K562 (cell line): Measurements from ENCODE around the gene IQGAP3. TPM values are rescaled to one million over a fixed set of nuclear protein-coding genes. Genes with fewer than 3 reads are reported as not detected.

Experiments
- ATAC-seq: fragments of 200-7000 bp; cut with Tn5 transposase; 3 replicates; pipeline ENCODE4 v1.9.1; 2020; ENCODE audit warnings: moderate library complexity
- BruUV-seq: library from RNA; stranded (reverse); fragments of 400-500 nt; replicated peaks from 2 replicates; lab custom pipeline; 2021; lab: Mats Ljungman, UMichigan
- CTCF ChIA-PET: fragments of 300-600 bp; formaldehyde crosslinking; extraction: SDS; loops from one replicate; lab custom pipeline; 2021; ENCODE audit warnings: low intra/inter-chr PET ratio; lab: Yijun Ruan, JAX
- POLR2A ChIA-PET: fragments of 300-600, 350-650 bp; sonication (Branson Sonifier 250); formaldehyde crosslinking; extraction: SDS; loops from one replicate; lab custom pipeline; 2021; ENCODE audit warnings: antibody characterized with exemption, inconsistent platforms; lab: Yijun Ruan, JAX
- DNase-seq, 4 experiments: peaks; one replicate each; pipeline versions ENCODE4 v3.0.0 to v3.0.0-alpha.2; 2011 to 2018; ENCODE audit warnings: low spot score in 3 of 4, mixed read lengths in 3 of 4; ENCODE audit errors: extremely low read depth in 1 of 4
- FAIRE-seq: peaks from 2 replicates; lab custom pipeline; 2011; peaks lifted over from hg19 to GRCh38; lab: Jason Lieb, UNC
- H2AFZ ChIP-seq: 2 replicates; pipeline ENCODE4 v1.6.0; 2011; ENCODE audit warnings: low read depth, low read length, control low read depth, inconsistent platforms
- H3K27ac ChIP-seq: fragments of 200-600 bp; 3 replicates; pipeline ENCODE4 v1.8.0; 2011; ENCODE audit warnings: low read depth, mild to moderate bottlenecking, control low read depth, inconsistent platforms, low read length, moderate library complexity, mixed read lengths; ENCODE audit errors: extremely low read depth
- H3K27me3 ChIP-seq, 2 experiments: fragments of 300-600 bp in 1 of 2; 2 replicates in 1 of 2; 3 replicates in 1 of 2; pipeline versions ENCODE4 v1.6.0 to v1.8.0; 2011; ENCODE audit warnings: inconsistent platforms in 2 of 2, low read length in 2 of 2, mild to moderate bottlenecking in 1 of 2, mixed read lengths in 1 of 2, moderate library complexity in 1 of 2; ENCODE audit not compliant: control insufficient read depth in 2 of 2, insufficient read depth in 2 of 2
- H3K36me3 ChIP-seq: fragments of 300-600 bp; 3 replicates; pipeline ENCODE4 v1.8.0; 2011; ENCODE audit warnings: mild to moderate bottlenecking, low read length, inconsistent platforms; ENCODE audit not compliant: control insufficient read depth, insufficient read depth
- H3K4me1 ChIP-seq, 2 experiments: fragments of 200-600 bp in 1 of 2; replicated peaks in 1 of 2; 2 replicates in 1 of 2; 3 replicates in 1 of 2; pipeline versions ENCODE4 v1.5.1 to v1.8.0; 2011; ENCODE audit warnings: inconsistent platforms in 2 of 2, low read length in 2 of 2, mild to moderate bottlenecking in 1 of 2, mixed read lengths in 1 of 2, moderate library complexity in 1 of 2; ENCODE audit not compliant: control insufficient read depth in 2 of 2, insufficient read depth in 2 of 2
- H3K4me2 ChIP-seq: 2 replicates; pipeline ENCODE4 v1.6.1; 2011; ENCODE audit warnings: low read length, control low read depth, inconsistent platforms, mixed read lengths; ENCODE audit not compliant: insufficient read depth
- H3K4me3 ChIP-seq: fragments of 200-600 bp; sonication (generic), shearing (Covaris generic); 2 replicates; pipeline ENCODE4 v1.5.1; 2016; ENCODE audit warnings: control low read depth, inconsistent platforms
- H3K79me2 ChIP-seq: fragments of 200-600 bp; 3 replicates; pipeline ENCODE4 v1.8.0; 2011; ENCODE audit warnings: low read length, inconsistent platforms; ENCODE audit not compliant: control insufficient read depth, insufficient read depth
- H3K9ac ChIP-seq, 2 experiments: 2 replicates each; pipeline versions ENCODE4 v1.6.0 to v1.6.1; 2011; ENCODE audit warnings: low read depth in 2 of 2, low read length in 2 of 2, control low read depth in 1 of 2, inconsistent platforms in 1 of 2, mild to moderate bottlenecking in 1 of 2, mixed read lengths in 1 of 2; ENCODE audit not compliant: insufficient read depth in 1 of 2
- H3K9me1 ChIP-seq: one replicate; pipeline ENCODE4 v1.6.0; 2011; ENCODE audit warnings: inconsistent platforms, mild to moderate bottlenecking, low read length, moderate library complexity; ENCODE audit not compliant: control insufficient read depth, insufficient read depth
- H3K9me3 ChIP-seq: replicated peaks from 2 replicates; pipeline ENCODE4 v1.5.1; 2011; ENCODE audit warnings: low read depth, low read length, inconsistent platforms; ENCODE audit not compliant: control insufficient read depth, insufficient read depth
- H4K20me1 ChIP-seq: replicated peaks from 2 replicates; pipeline ENCODE4 v1.6.1; 2011; ENCODE audit warnings: low read length, inconsistent platforms, mixed read lengths; ENCODE audit not compliant: control insufficient read depth, insufficient read depth
- EHMT2 ChIP-seq: fragments of 450-650 bp; IDR thresholded peaks from 2 replicates; pipeline ENCODE4 v1.6.1; 2018; ENCODE audit warnings: antibody characterized with exemption
- GABPB1 ChIP-seq: sonication (generic); formaldehyde crosslinking; IDR thresholded peaks from 2 replicates; pipeline ENCODE4 v1.8.0; 2022; ENCODE audit warnings: mild to moderate bottlenecking, missing genetic modification reagents
- GATA2 ChIP-seq: sonication (generic); formaldehyde crosslinking; IDR thresholded peaks from 2 replicates; pipeline ENCODE4 v1.4.0; 2020; ENCODE audit warnings: mild to moderate bottlenecking, missing genetic modification reagents
- MCM3 ChIP-seq: fragments of 450-650 bp; IDR thresholded peaks from 2 replicates; pipeline ENCODE4 v1.6.1; 2016
- MED1 ChIP-seq: sonication (generic); formaldehyde crosslinking; IDR thresholded peaks from 2 replicates; pipeline ENCODE4 v1.8.1; 2023; ENCODE audit warnings: missing genetic modification reagents, borderline replicate concordance
- NRF1 ChIP-seq, 2 experiments: fragments of 450-650 bp; IDR thresholded peaks in 1 of 2; conservative IDR thresholded peaks in 1 of 2; 2 replicates each; pipeline ENCODE4 v1.6.1; 2014; ENCODE audit warnings: mild to moderate bottlenecking in 2 of 2
- PHB ChIP-seq: fragments of 250-450 bp; sonication (Bioruptor Pico); IDR thresholded peaks from 2 replicates; pipeline ENCODE4 v1.5.0; 2021
- WGBS: fragments of 100-300 bp; shearing (Covaris generic); methylation state at CpG from one replicate; pipeline ENCODE4 v1.1.6; 2016; ENCODE audit warnings: low coverage, mixed read lengths; ENCODE audit not compliant: insufficient coverage; ENCODE audit errors: missing lambda C conversion rate; 5-methylcytosine and 5-hydroxymethylcytosine counted together
- in situ Hi-C: fragments of 300-500 bp; cut with MboI; formaldehyde crosslinking; loops from 4 replicates; pipeline ENCODE4 v1.15.0; 2018; ENCODE audit warnings: inconsistent platforms, mixed read lengths
- intact Hi-C: fragments of 100-400 bp; cut with micrococcal nuclease; formaldehyde crosslinking; loops from 2 replicates; pipeline ENCODE4 v1.14.2; 2022
- polyA plus RNA-seq, 8 experiments: library from polyadenylated mRNA; depleted of rRNA in 4 of 8; stranded (reverse) in 5 of 8; unstranded in 3 of 8; fragments of >200 nt; fragmentation: Nextera tagmentation in 2 of 8; fragmentation: Illumina TruSeq in 1 of 8; extraction: Ambion mirVana in 2 of 8; extraction: Trizol in 1 of 8; gene quantifications; 2 replicates each; pipeline versions ENCODE4 v1.2.1 to v1.2.3, GENCODE V29; 2011 to 2014; ENCODE audit warnings: inconsistent platforms in 1 of 8, missing spikeins in 1 of 8
- total RNA-seq, 7 experiments: library from RNA; depleted of rRNA in 6 of 7; stranded (reverse); fragments of >200 nt in 6 of 7; fragmentation: Illumina TruSeq in 2 of 7; extraction: Trizol in 2 of 7; gene quantifications; 2 replicates each; pipeline versions ENCODE4 v1.2.1 to v1.2.3, GENCODE V29; 2011 to 2021; ENCODE audit warnings: low replicate concordance in 1 of 7
- TF ChIP-seq, protein P1 (sequence below): sonication (generic); formaldehyde crosslinking; IDR thresholded peaks from 2 replicates; pipeline ENCODE4 v1.8.0; 2022; ENCODE audit warnings: mild to moderate bottlenecking, low read depth, missing genetic modification reagents

The IQGAP3 gene
- total and polyA plus RNA-seq, 9 of the 15 experiments (the other 6 are each of a cell fraction or from before 2014, with no cell fraction given), result 1.4 to 16.6 (median 11.9) TPM

DNA sequence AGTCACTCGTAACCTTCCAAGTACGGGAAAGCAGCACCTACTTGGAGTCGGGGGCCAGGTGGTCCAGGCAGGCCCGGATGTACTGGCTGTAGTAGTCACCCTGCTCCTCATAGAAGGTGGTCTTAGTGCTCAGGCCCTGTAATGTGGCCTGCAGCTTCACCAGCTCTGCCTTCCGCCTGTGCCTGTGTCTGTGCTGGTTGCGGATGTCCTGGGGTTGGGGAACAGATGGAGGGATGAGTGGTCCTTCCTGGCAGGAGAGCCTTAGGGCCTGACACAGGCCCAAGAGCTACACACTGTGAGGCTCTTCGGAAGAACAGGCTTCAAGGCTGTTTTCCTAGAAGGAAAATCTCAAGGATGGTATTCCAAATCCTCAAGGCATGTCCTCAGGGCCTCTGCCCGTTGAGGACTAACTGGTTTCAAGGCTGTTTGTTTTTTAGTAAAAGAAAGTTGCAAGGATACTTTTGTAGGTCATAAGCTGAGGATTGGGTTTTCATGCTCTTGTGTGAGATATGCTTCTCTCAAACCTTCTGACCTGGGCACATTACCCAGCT, 43.4 kb downstream of the IQGAP3 start:
- ChIA-PET POLR2A (interaction anchor here (0.8 to 1.5 kb wide), 4 partner anchors 8 to 22 kb away, joined by 3 to 7 read pairs (median 5); no protein-coding TSS in a partner anchor), CTCF (no interaction called here)
- DNase-seq (no peak), ATAC-seq (no peak), FAIRE-seq (no peak)
- Histone ChIP-seq H3K27ac (no peak overlapping the region), H3K36me3 (peaks cover 60% of the 10 kb centered on the region; the same call in 2 of the 3 replicates), H3K4me2 (no peak overlapping the region), H3K9ac (peak overlapping the region in 1 of 2 experiments; percentile 69; a peak in 1 of 4 replicates), H3K4me1 (peaks cover 17 to 20% of the 10 kb centered on the region in 2 experiments), H3K79me2 (no peaks in the 10 kb centered on the region), H3K27me3 (no peaks in the 10 kb centered on the region), H3K9me1 (no peaks in the 10 kb centered on the region), H3K4me3 (no peak overlapping the region), H3K9me3 (no peaks in the 10 kb centered on the region), H4K20me1 (no peaks in the 10 kb centered on the region), H2AFZ (no peak overlapping the region)
- intact Hi-C loops, result no loop called here
- in situ Hi-C loops, result no loop called here
- no peak for TF ChIP-seq GABPB1 (CRISPR knock-in tag)
- TF ChIP-seq MCM3, result no peak
- TF ChIP-seq, protein P1, sequence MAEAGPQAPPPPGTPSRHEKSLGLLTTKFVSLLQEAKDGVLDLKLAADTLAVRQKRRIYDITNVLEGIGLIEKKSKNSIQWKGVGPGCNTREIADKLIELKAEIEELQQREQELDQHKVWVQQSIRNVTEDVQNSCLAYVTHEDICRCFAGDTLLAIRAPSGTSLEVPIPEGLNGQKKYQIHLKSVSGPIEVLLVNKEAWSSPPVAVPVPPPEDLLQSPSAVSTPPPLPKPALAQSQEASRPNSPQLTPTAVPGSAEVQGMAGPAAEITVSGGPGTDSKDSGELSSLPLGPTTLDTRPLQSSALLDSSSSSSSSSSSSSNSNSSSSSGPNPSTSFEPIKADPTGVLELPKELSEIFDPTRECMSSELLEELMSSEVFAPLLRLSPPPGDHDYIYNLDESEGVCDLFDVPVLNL (CRISPR knock-in tag), result no peak
- no peak for TF ChIP-seq PHB (CRISPR knock-in tag)
- no peak for TF ChIP-seq GATA2 (CRISPR knock-in tag)
- no peak for TF ChIP-seq MED1
- TF ChIP-seq NRF1 (conservative IDR thresholded peaks at IDR 0.05 in 1 of 2, IDR thresholded peaks at IDR 0.05 in 1 of 2), result no peak
- TF ChIP-seq EHMT2, result no peak
- WGBS, result 79% methylated on average over 8 of the region's 8 CpGs
- no TSS peak for BruUV-seq
